Adrenal gland (tissue), 12 donors: ENCODE data around the gene IKBKG. TPM values are rescaled to one million over a fixed set of nuclear protein-coding genes. Genes with fewer than 3 reads are reported as not detected.

ENCODE experiments used
- DNase-seq, 7 donors: peaks; one replicate each; pipeline ENCODE4 v3.0.0-alpha.2; 2019 to 2020
- H3K27ac ChIP-seq, 5 donors: fragments of 200-600 bp; sonication (generic) in 4 of 5; 1 replicate in 3 of 5; 2 replicates in 2 of 5; pipeline versions ENCODE4 v1.5.1 to v1.8.0; 2016 to 2020; ENCODE audit warnings: mild to moderate bottlenecking in 1 of 5
- H3K27me3 ChIP-seq: fragments of 200-600 bp; 2 replicates; pipeline ENCODE4 v1.8.0; 2021
- H3K36me3 ChIP-seq, 2 donors: fragments of 200-600 bp; replicated peaks in 1 of 2; 1 replicate in 1 of 2; 2 replicates in 1 of 2; pipeline versions ENCODE4 v1.5.1 to v1.8.0; 2018 to 2022
- H3K4me1 ChIP-seq, 2 donors: fragments of 200-600 bp; replicated peaks in 1 of 2; 1 replicate in 1 of 2; 2 replicates in 1 of 2; pipeline versions ENCODE4 v1.5.1 to v1.8.0; 2018 to 2021
- H3K4me3 ChIP-seq, 4 donors: fragments of 200-600 bp; sonication (generic) in 3 of 4; one replicate each; pipeline ENCODE4 v1.5.1; 2016 to 2018
- H3K9me3 ChIP-seq, 3 donors: fragments of 200-600 bp; sonication (generic) in 1 of 3; replicated peaks in 1 of 3; 1 replicate in 2 of 3; 2 replicates in 1 of 3; pipeline versions ENCODE4 v1.5.1 to v1.8.0; 2016 to 2021
- POLR2A ChIP-seq, 2 donors: fragments of 450-650 bp; IDR thresholded peaks; one replicate each; pipeline ENCODE4 v1.6.1; 2017; ENCODE audit warnings: antibody characterized with exemption in 2 of 2, mild to moderate bottlenecking in 2 of 2, moderate library complexity in 1 of 2
- WGBS, 4 donors: extraction: QIAGEN DNeasy Blood & Tissue Kit in 2 of 4; methylation state at CpG; one replicate each; pipeline versions ENCODE4 v1.1.5 to v1.1.7; 2013 to 2017; 5-methylcytosine and 5-hydroxymethylcytosine counted together
- intact Hi-C, 2 donors: fragments of 100-400 bp; cut with DNase I; formaldehyde crosslinking; loops; one replicate each; pipeline versions ENCODE4 v1.14.1 to v1.15.0; 2022 to 2023
- polyA plus RNA-seq, 3 donors: library from polyadenylated mRNA; stranded (reverse); fragments of 200-250 nt in 2 of 3; fragments of 350-450 nt in 1 of 3; fragmentation: Illumina TruSeq in 1 of 3; extraction: RNeasy Lipid Tissue Mini Kit (QIAGEN cat#74804) in 1 of 3; gene quantifications; one replicate each; pipeline ENCODE4 v1.2.3, GENCODE V29; 2013 to 2014
- total RNA-seq, 9 donors: library from RNA; depleted of rRNA in 4 of 9; stranded (reverse); fragments of >200 nt in 4 of 9; fragments of 120-200 nt in 1 of 9; fragmentation: NEBNext Ultra II Directional in 1 of 9; extraction: Animal tissue kit (Norgen Biotek cat#: 25700) in 1 of 9; gene quantifications; one replicate each; pipeline versions ENCODE4 v1.1.0 to v1.2.4, GENCODE V29; 2013 to 2023
- TF ChIP-seq, protein P1 (sequence below), 6 experiments: fragments of 450-650 bp in 4 of 6; fragments of 200-600 bp in 2 of 6; sonication (generic) in 1 of 6; IDR thresholded peaks; 1 replicate in 5 of 6; 2 replicates in 1 of 6; pipeline versions ENCODE4 v1.5.1 to v1.8.0; 2016 to 2021; ENCODE audit warnings: antibody characterized with exemption in 6 of 6, mild to moderate bottlenecking in 2 of 6, moderate library complexity in 1 of 6
- donor health status: healthy with polysubstance abuse.
- donor health status: Bipolar disorder and iron deficiency.
- donor health status: DM: yes; HTN: yes; CAD: no.
- donor health status: DM: no; HTN: no; CAD: no.
- donor health status: DM: no; HTN: no; CAD: no.
- donor health status: DM: yes; HTN: yes; CAD: no.

The IKBKG gene
- total and polyA plus RNA-seq, 12 donors, result 9.6 to 47.5 (median 31.1) TPM

DNA sequence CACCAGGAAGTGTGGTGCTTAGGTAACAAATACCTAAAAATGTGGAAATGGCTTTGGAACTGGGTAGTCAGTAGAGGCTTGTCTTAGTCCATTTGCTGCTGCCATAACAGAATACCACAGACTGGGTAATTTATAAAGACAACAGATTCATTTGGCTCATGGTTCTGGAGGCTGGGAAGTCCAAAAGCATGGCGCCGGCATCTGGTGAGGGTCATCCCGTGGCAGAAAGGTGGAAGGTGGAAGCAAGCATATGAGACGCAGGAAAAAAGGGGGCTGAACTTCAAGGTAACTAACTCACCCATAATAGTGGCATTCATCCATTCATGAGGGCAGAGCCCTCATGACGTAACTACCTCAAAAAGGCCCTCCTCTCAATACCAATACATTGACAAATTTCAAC, 38.0 kb upstream of the IKBKG start:
- TF ChIP-seq POLR2A (IDR thresholded peaks at IDR 0.05), result no peak
- TF ChIP-seq, protein P1, sequence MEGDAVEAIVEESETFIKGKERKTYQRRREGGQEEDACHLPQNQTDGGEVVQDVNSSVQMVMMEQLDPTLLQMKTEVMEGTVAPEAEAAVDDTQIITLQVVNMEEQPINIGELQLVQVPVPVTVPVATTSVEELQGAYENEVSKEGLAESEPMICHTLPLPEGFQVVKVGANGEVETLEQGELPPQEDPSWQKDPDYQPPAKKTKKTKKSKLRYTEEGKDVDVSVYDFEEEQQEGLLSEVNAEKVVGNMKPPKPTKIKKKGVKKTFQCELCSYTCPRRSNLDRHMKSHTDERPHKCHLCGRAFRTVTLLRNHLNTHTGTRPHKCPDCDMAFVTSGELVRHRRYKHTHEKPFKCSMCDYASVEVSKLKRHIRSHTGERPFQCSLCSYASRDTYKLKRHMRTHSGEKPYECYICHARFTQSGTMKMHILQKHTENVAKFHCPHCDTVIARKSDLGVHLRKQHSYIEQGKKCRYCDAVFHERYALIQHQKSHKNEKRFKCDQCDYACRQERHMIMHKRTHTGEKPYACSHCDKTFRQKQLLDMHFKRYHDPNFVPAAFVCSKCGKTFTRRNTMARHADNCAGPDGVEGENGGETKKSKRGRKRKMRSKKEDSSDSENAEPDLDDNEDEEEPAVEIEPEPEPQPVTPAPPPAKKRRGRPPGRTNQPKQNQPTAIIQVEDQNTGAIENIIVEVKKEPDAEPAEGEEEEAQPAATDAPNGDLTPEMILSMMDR (IDR thresholded peaks at IDR 0.05), result no peak
- H3K9me3 ChIP-seq, result no peaks in the 10 kb centered on the region
- 86 to 98% (median 98%) methylated on average over 5 of the region's 5 CpGs for WGBS, 4 donors
- H3K4me1 ChIP-seq, result no peaks in the 10 kb centered on the region
- H3K27ac ChIP-seq, result no peak overlapping the region
- no peak overlapping the region for H3K4me3 ChIP-seq
- no peaks in the 10 kb centered on the region for H3K27me3 ChIP-seq
- H3K36me3 ChIP-seq, result no peaks in the 10 kb centered on the region
- intact Hi-C loops, result no loop called here
- DNase-seq, result no peak

- Histone ChIP-seq H3K4me3 (no peak overlapping the region), H3K36me3 (no peaks in the 10 kb centered on the region), H3K9me3 (no peaks in the 10 kb centered on the region), H3K27ac (peak overlapping the region in 1 of 5 donors; percentile 77), H3K4me1 (peaks cover 3 to 8% of the 10 kb centered on the region in 2 donors), H3K27me3 (no peaks in the 10 kb centered on the region)
- no peak for DNase-seq
- no peak for TF ChIP-seq POLR2A (IDR thresholded peaks at IDR 0.05)
- TF ChIP-seq, protein P1 (IDR thresholded peaks at IDR 0.05), result no peak
- 61 to 91% (median 68%) methylated on average over 4 to 12 of the region's 12 CpGs for WGBS, 4 donors
- intact Hi-C loops, result no loop called here
Observed at GRCh38 chrX:154511761-154512160, 35.7 kb upstream of the IKBKG start.

- no peak overlapping the region for H3K4me3 ChIP-seq
- no peak for DNase-seq
- H3K27me3 ChIP-seq, result no peaks in the 10 kb centered on the region
- H3K9me3 ChIP-seq, result no peaks in the 10 kb centered on the region
- no peak overlapping the region for H3K27ac ChIP-seq
- intact Hi-C loops, result no loop called here
- 85 to 95% (median 89%) methylated on average over 6 to 16 of the region's 16 CpGs for WGBS, 4 donors
- H3K4me1 ChIP-seq, result peaks cover 16 to 21% of the 10 kb centered on the region in 2 donors
- TF ChIP-seq, protein P1 (IDR thresholded peaks at IDR 0.05), result no peak
- TF ChIP-seq POLR2A (IDR thresholded peaks at IDR 0.05), result no peak
- no peaks in the 10 kb centered on the region for H3K36me3 ChIP-seq
Observed at GRCh38 chrX:154512879-154513553, 34.4 kb upstream of the IKBKG start.

- no peaks in the 10 kb centered on the region for H3K27me3 ChIP-seq
- no peak for DNase-seq
- H3K9me3 ChIP-seq, result no peaks in the 10 kb centered on the region
- intact Hi-C loops, result no loop called here
- TF ChIP-seq, protein P1 (IDR thresholded peaks at IDR 0.05), result no peak
- TF ChIP-seq POLR2A (IDR thresholded peaks at IDR 0.05), result no peak
- WGBS, 4 donors, result 71 to 97% (median 85%) methylated on average over 2 of the region's 2 CpGs
- H3K4me3 ChIP-seq, result no peak overlapping the region
- H3K36me3 ChIP-seq, result no peaks in the 10 kb centered on the region
- H3K27ac ChIP-seq, result no peak overlapping the region
- peaks cover 16 to 22% of the 10 kb centered on the region in 2 donors for H3K4me1 ChIP-seq
Observed at GRCh38 chrX:154513716-154514115, 33.7 kb upstream of the IKBKG start.
